Measurements from ENCODE around the gene KCNN3.

The KCNN3 gene

GRCh38 chr1:154846565-154847442 is 23.3 kb downstream of the KCNN3 start:
- no peak overlapping the region for H3K4me3 ChIP-seq
- H3K27ac ChIP-seq: no peak overlapping the region
- no peak for DNase-seq (ENCODE audit: low spot score)
- TF ChIP-seq, protein P1, sequence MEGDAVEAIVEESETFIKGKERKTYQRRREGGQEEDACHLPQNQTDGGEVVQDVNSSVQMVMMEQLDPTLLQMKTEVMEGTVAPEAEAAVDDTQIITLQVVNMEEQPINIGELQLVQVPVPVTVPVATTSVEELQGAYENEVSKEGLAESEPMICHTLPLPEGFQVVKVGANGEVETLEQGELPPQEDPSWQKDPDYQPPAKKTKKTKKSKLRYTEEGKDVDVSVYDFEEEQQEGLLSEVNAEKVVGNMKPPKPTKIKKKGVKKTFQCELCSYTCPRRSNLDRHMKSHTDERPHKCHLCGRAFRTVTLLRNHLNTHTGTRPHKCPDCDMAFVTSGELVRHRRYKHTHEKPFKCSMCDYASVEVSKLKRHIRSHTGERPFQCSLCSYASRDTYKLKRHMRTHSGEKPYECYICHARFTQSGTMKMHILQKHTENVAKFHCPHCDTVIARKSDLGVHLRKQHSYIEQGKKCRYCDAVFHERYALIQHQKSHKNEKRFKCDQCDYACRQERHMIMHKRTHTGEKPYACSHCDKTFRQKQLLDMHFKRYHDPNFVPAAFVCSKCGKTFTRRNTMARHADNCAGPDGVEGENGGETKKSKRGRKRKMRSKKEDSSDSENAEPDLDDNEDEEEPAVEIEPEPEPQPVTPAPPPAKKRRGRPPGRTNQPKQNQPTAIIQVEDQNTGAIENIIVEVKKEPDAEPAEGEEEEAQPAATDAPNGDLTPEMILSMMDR (IDR thresholded peaks at IDR 0.05): no peak

GRCh38 chr1:154845879-154846278 is 24.2 kb downstream of the KCNN3 start:
- TF ChIP-seq, protein P1 (IDR thresholded peaks at IDR 0.05): no peak
- DNase-seq (ENCODE audit: low spot score): no peak
- H3K4me3 ChIP-seq: no peak overlapping the region
- H3K27ac ChIP-seq: no peak overlapping the region

GRCh38 chr1:154845174-154845573 is 24.9 kb downstream of the KCNN3 start:
- TF ChIP-seq, protein P1 (IDR thresholded peaks at IDR 0.05): no peak
- no peak overlapping the region for H3K4me3 ChIP-seq
- no peak overlapping the region for H3K27ac ChIP-seq
- DNase-seq (ENCODE audit: low spot score): no peak

GRCh38 chr1:154844297-154844681 is 25.8 kb downstream of the KCNN3 start:
- no peak for DNase-seq (ENCODE audit: low spot score)
- TF ChIP-seq, protein P1 (IDR thresholded peaks at IDR 0.05): no peak
- H3K27ac ChIP-seq: no peak overlapping the region
- H3K4me3 ChIP-seq: no peak overlapping the region

GRCh38 chr1:154843636-154844296 is 26.3 kb downstream of the KCNN3 start:
- DNase-seq (ENCODE audit: low spot score): no peak
- TF ChIP-seq, protein P1 (IDR thresholded peaks at IDR 0.05): no peak
- Histone ChIP-seq H3K27ac (no peak overlapping the region), H3K4me3 (no peak overlapping the region)

GRCh38 chr1:154842635-154843034 is 27.4 kb downstream of the KCNN3 start:
- no peak overlapping the region for H3K27ac ChIP-seq
- DNase-seq (ENCODE audit: low spot score): no peak
- no peak overlapping the region for H3K4me3 ChIP-seq
- TF ChIP-seq, protein P1 (IDR thresholded peaks at IDR 0.05): no peak
